Chondrocyte (in vitro differentiated cells): ENCODE measurements around the gene INO80. TPM values are rescaled to one million over a fixed set of nuclear protein-coding genes. Genes with fewer than 3 reads are reported as not detected.
"Not testable (repeated sequence)": the region's sequence is repeated elsewhere in the genome, so short reads cannot be mapped to it uniquely, and the experiment has no call there.

Experiments
- DNase-seq: peaks from one replicate; pipeline ENCODE4 v3.0.0; 2021; ENCODE audit warnings: mixed read lengths, low spot score
- H3K27ac Mint-ChIP-seq: one replicate; pipeline ENCODE4 v1.8.0; 2021; ENCODE audit warnings: mild to moderate bottlenecking, moderate library complexity, mixed read lengths; ENCODE audit not compliant: unreplicated experiment
- H3K27me3 Mint-ChIP-seq: 2 replicates; pipeline ENCODE4 v1.8.0; 2021; ENCODE audit warnings: low read depth, mixed read lengths
- H3K36me3 Mint-ChIP-seq: 2 replicates; pipeline ENCODE4 v1.8.0; 2021; ENCODE audit warnings: low read depth, mixed read lengths
- H3K4me1 Mint-ChIP-seq: 2 replicates; pipeline ENCODE4 v1.8.0; 2021; ENCODE audit warnings: low read depth, mild to moderate bottlenecking, mixed read lengths
- H3K4me3 Mint-ChIP-seq: one replicate; pipeline ENCODE4 v1.8.0; 2021; ENCODE audit warnings: mild to moderate bottlenecking, moderate library complexity, mixed read lengths; ENCODE audit not compliant: unreplicated experiment
- H3K9me3 Mint-ChIP-seq: 2 replicates; pipeline ENCODE4 v1.8.0; 2021; ENCODE audit warnings: low read depth, mixed read lengths
- CTCF ChIP-seq: fragments of 200-600 bp; sonication (generic); IDR thresholded peaks from 2 replicates; pipeline ENCODE4 v1.5.0; 2021; ENCODE audit warnings: antibody characterized with exemption, mild to moderate bottlenecking, moderate library complexity
- total RNA-seq: library from RNA; stranded (reverse); gene quantifications from 3 replicates; pipeline ENCODE4 v1.2.1, GENCODE V29; 2021

INO80 gene
- total RNA-seq, 1 donor from 2014 or later, result 16.6 TPM

DNA sequence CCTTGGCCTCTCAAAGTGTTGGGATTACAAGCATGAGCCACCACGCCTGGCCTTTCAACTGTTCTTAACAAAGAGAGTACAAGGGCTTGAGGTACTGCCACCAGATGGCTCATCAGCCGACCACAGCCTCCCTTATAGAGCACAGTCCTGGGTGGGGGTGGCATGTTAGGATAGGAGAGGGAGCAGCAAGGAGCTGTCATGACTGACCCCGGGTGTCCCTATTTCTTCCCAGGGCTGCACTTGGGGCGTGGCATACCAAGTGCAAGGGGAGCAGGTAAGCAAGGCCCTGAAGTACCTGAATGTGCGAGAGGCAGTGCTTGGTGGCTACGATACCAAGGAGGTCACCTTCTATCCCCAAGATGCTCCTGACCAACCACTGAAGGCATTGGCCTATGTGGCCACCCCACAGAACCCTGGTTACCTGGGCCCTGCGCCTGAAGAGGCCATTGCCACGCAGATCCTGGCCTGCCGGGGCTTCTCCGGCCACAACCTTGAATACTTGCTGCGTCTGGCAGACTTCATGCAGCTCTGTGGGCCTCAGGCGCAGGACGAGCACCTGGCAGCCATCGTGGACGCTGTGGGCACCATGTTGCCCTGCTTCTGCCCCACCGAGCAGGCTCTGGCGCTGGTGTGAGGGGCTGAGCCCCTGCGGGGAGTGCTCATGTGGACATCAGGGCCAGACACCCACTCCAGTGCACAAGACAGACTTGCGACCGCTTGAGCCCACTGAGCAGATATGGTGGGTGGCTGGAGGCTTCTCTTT, 160.8 kb downstream of the INO80 start:
- no peaks in the 10 kb centered on the region for H3K9me3 Mint-ChIP-seq
- peak overlapping the region; percentile 78 for H3K27ac Mint-ChIP-seq
- peak overlapping the region; percentile 93 for H3K4me3 Mint-ChIP-seq
- peaks cover 73% of the 10 kb centered on the region for H3K4me1 Mint-ChIP-seq
- TF ChIP-seq CTCF, result no peak
- no peaks in the 10 kb centered on the region for H3K27me3 Mint-ChIP-seq
- H3K36me3 Mint-ChIP-seq, result peaks cover 14% of the 10 kb centered on the region
- DNase-seq, result no peak

DNA sequence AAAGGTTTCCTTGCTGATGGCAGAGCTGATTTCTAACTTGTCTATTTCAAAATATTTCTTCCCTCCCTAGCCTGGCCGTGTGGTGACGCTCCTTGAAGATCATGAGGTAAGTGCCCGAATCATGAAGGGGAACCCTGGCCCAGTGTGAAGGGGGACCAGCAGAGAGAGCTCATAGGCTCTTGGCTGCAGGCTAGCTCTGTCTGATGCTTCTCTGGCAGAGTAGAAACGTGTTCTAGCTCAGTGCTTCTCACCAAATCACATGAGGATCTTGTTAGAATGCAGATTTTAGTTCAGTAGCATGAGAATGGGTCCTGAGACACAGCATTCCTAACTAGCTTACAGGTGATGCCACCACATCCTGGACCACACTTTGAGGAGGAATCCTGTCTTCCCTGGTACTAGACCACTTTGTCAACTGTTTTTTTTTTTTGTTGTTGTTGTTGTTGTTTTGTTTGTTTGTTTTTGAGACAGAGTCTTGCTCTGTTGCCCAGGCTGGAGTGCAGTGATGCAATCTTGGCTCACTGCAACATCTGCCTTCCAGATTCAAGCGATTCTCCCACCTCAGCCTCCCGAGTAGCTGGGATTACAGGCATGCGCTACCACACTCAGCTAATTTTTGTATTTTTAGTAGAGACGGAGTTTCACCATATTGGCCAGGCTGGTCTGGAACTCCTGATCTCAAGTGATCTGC, 161.8 kb downstream of the INO80 start:
- not testable (repeated sequence) for H3K9me3 Mint-ChIP-seq, H3K27me3 Mint-ChIP-seq, DNase-seq
- H3K4me3 Mint-ChIP-seq, result peak overlapping the region; percentile 93
- peaks cover 14% of the 10 kb centered on the region for H3K36me3 Mint-ChIP-seq
- peak overlapping the region; percentile 97 for H3K27ac Mint-ChIP-seq
- H3K4me1 Mint-ChIP-seq, result peaks cover 64% of the 10 kb centered on the region

- Mint-ChIP-seq H3K36me3 (peaks cover 14% of the 10 kb centered on the region), H3K27me3 (no peaks in the 10 kb centered on the region), H3K9me3 (no peaks in the 10 kb centered on the region), H3K4me3 (peak overlapping the region; percentile 93), H3K27ac (peak overlapping the region; percentile 97), H3K4me1 (peaks cover 59% of the 10 kb centered on the region)
- DNase-seq, result no peak
- no peak for TF ChIP-seq CTCF
These were observed 162.4 kb downstream of the INO80 start for GRCh38 chr15:40953713-40954074.

- H3K27me3 Mint-ChIP-seq, result no peaks in the 10 kb centered on the region
- peak within 1 kb of the TSS; percentile 97 for H3K27ac Mint-ChIP-seq
- peaks cover 14% of the 10 kb centered on the region for H3K36me3 Mint-ChIP-seq
- peak; percentile 47 for TF ChIP-seq CTCF
- no peaks in the 10 kb centered on the region for H3K9me3 Mint-ChIP-seq
- peaks cover 53% of the 10 kb centered on the region for H3K4me1 Mint-ChIP-seq
- peak within 1 kb of the TSS; percentile 93 for H3K4me3 Mint-ChIP-seq
- DNase-seq, result no peak
These were observed 163.0 kb downstream of the INO80 start, which contains the start of gene CHAC1 for GRCh38 chr15:40952901-40953712. Gene CHAC1, plus strand, starts transcription at chr15:40953471. Its CDS starts 113 bp downstream, at chr15:40953584.

GRCh38 chr15:40952301-40952900, 163.7 kb downstream of the INO80 start:
- Mint-ChIP-seq H3K4me3 (peak overlapping the region; percentile 93), H3K4me1 (peaks cover 46% of the 10 kb centered on the region), H3K27ac (peak overlapping the region; percentile 97), H3K9me3 (no peaks in the 10 kb centered on the region), H3K27me3 (no peaks in the 10 kb centered on the region), H3K36me3 (peaks cover 14% of the 10 kb centered on the region)
- DNase-seq, result no peak
- no peak for TF ChIP-seq CTCF
